Loucy (cell line): ENCODE results near the gene KCNT2.

Experiments used
- H2AFZ ChIP-seq: fragments of 200-600 bp; sonication (generic); 2 replicates; pipeline ENCODE4 v1.6.0; 2016; ENCODE audit warnings: antibody characterized with exemption, mild to moderate bottlenecking, low read length, moderate library complexity
- H3F3A ChIP-seq: fragments of 200-600 bp; 2 replicates; pipeline ENCODE4 v1.6.0; 2016; ENCODE audit warnings: antibody characterized with exemption, low read depth, mild to moderate bottlenecking
- H3K27me3 ChIP-seq: fragments of 200-600 bp; sonication (generic); 2 replicates; pipeline ENCODE4 v1.6.1; 2014; ENCODE audit warnings: low read length, mild to moderate bottlenecking; ENCODE audit not compliant: insufficient read depth, poor library complexity, severe bottlenecking
- H3K36me3 ChIP-seq: fragments of 200-600 bp; sonication (generic); 2 replicates; pipeline ENCODE4 v1.6.1; 2016; ENCODE audit warnings: low read length; ENCODE audit not compliant: insufficient read depth
- H3K4me1 ChIP-seq: fragments of 200-600 bp; sonication (generic); 2 replicates; pipeline ENCODE4 v1.5.1; 2014; ENCODE audit warnings: low read length, mild to moderate bottlenecking; ENCODE audit not compliant: insufficient read depth, poor library complexity, severe bottlenecking
- H3K4me2 ChIP-seq: fragments of 200-600 bp; sonication (generic); 2 replicates; pipeline ENCODE4 v1.6.0; 2014; ENCODE audit warnings: antibody characterized with exemption, low read length, low read depth, mild to moderate bottlenecking; ENCODE audit not compliant: poor library complexity, severe bottlenecking
- H3K4me3 ChIP-seq: fragments of 200-600 bp; sonication (generic); 2 replicates; pipeline ENCODE4 v1.5.1; 2014; ENCODE audit warnings: low read length, mild to moderate bottlenecking, mixed read lengths; ENCODE audit not compliant: poor library complexity, severe bottlenecking
- H3K79me2 ChIP-seq: fragments of 200-600 bp; sonication (generic); 2 replicates; pipeline ENCODE4 v1.6.1; 2014; ENCODE audit warnings: low read length; ENCODE audit not compliant: insufficient read depth
- H3K9ac ChIP-seq: fragments of 200-600 bp; sonication (generic); 2 replicates; pipeline ENCODE4 v1.6.0; 2014; ENCODE audit warnings: mild to moderate bottlenecking, low read depth, low read length, moderate library complexity; ENCODE audit not compliant: poor library complexity, severe bottlenecking
- H3K9me2 ChIP-seq: fragments of 200-600 bp; sonication (generic); replicated peaks from 2 replicates; pipeline ENCODE4 v1.6.1; 2016; ENCODE audit warnings: low read depth, low read length, mixed read lengths
- H3K9me3 ChIP-seq: fragments of 200-600 bp; sonication (generic); 2 replicates; pipeline ENCODE4 v1.6.1; 2014; ENCODE audit warnings: mild to moderate bottlenecking, antibody characterized with exemption, low read length, low read depth; ENCODE audit not compliant: insufficient read depth
- H4K20me1 ChIP-seq: fragments of 200-600 bp; sonication (generic); 2 replicates; pipeline ENCODE4 v1.6.0; 2014; ENCODE audit warnings: antibody characterized with exemption, low read length, mild to moderate bottlenecking; ENCODE audit not compliant: insufficient read depth, poor library complexity, severe bottlenecking
- EZH2phosphoT487 ChIP-seq: fragments of 200-600 bp; IDR thresholded peaks from 2 replicates; pipeline ENCODE4 v1.6.1; 2018; ENCODE audit warnings: antibody characterized with exemption, mild to moderate bottlenecking, moderate library complexity, borderline replicate concordance
- TF ChIP-seq, protein P1 (sequence below): fragments of 200-600 bp; sonication (generic); conservative IDR thresholded peaks from 2 replicates; pipeline ENCODE4 v1.5.1; 2014; ENCODE audit warnings: mild to moderate bottlenecking, antibody characterized with exemption, low read length

Gene KCNT2

DNA sequence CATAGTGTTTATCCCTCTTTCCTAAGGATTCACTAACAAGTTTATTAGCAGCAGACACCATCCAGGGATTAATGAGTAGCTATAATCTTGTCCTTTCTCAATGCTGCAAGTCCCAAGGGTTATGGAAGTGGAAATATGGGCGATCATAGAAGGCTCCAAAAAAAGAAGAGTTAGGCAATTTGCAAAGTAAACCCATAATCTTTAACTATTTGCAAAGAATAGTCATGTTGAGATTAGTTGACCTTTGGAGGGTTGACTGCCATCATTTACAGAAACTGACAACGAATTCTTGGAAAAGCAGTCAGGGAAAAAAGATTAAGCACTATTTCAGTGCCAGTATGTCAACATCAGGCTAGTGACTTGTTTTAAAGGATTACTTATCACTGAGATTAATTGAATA is 169.9 kb downstream of the KCNT2 start:
- H3K9me2 ChIP-seq: no peaks in the 10 kb centered on the region
- no peaks in the 10 kb centered on the region for H3K9me3 ChIP-seq
- H3K9ac ChIP-seq: no peak overlapping the region
- no peaks in the 10 kb centered on the region for H3F3A ChIP-seq
- H2AFZ ChIP-seq: no peak overlapping the region
- H3K4me3 ChIP-seq: no peak overlapping the region
- no peaks in the 10 kb centered on the region for H3K79me2 ChIP-seq
- H3K27me3 ChIP-seq: no peaks in the 10 kb centered on the region
- H4K20me1 ChIP-seq: no peaks in the 10 kb centered on the region
- H3K4me2 ChIP-seq: no peak overlapping the region
- no peaks in the 10 kb centered on the region for H3K36me3 ChIP-seq
- TF ChIP-seq, protein P1, sequence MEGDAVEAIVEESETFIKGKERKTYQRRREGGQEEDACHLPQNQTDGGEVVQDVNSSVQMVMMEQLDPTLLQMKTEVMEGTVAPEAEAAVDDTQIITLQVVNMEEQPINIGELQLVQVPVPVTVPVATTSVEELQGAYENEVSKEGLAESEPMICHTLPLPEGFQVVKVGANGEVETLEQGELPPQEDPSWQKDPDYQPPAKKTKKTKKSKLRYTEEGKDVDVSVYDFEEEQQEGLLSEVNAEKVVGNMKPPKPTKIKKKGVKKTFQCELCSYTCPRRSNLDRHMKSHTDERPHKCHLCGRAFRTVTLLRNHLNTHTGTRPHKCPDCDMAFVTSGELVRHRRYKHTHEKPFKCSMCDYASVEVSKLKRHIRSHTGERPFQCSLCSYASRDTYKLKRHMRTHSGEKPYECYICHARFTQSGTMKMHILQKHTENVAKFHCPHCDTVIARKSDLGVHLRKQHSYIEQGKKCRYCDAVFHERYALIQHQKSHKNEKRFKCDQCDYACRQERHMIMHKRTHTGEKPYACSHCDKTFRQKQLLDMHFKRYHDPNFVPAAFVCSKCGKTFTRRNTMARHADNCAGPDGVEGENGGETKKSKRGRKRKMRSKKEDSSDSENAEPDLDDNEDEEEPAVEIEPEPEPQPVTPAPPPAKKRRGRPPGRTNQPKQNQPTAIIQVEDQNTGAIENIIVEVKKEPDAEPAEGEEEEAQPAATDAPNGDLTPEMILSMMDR: no peak
- no peak for TF ChIP-seq EZH2phosphoT487
- no peaks in the 10 kb centered on the region for H3K4me1 ChIP-seq

DNA sequence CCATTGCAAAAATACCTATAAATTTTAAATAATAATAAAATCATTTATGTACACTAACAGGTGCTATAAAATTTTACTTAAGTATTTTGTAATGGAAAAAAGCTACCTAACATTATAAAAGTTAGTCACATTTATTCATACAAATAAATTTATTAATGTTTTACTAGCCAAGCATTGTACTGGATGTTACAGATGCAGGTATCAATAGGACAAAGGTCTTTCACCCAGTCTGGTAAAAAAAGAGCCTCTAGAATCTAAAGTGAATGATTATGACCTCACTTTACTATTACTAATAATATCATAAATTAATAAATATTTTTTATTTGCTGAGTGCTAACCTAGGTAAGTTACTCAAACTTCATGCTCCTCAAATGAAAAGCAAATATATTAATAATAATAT is 170.6 kb downstream of the KCNT2 start:
- TF ChIP-seq, protein P1: no peak
- no peak for TF ChIP-seq EZH2phosphoT487
- Histone ChIP-seq H3K4me1 (no peaks in the 10 kb centered on the region), H3K9ac (no peak overlapping the region), H3K4me2 (no peak overlapping the region), H3K9me2 (no peaks in the 10 kb centered on the region), H3F3A (no peaks in the 10 kb centered on the region), H3K9me3 (no peaks in the 10 kb centered on the region), H3K4me3 (no peak overlapping the region), H3K79me2 (no peaks in the 10 kb centered on the region), H2AFZ (no peak overlapping the region), H3K27me3 (no peaks in the 10 kb centered on the region), H4K20me1 (no peaks in the 10 kb centered on the region), H3K36me3 (no peaks in the 10 kb centered on the region)

DNA sequence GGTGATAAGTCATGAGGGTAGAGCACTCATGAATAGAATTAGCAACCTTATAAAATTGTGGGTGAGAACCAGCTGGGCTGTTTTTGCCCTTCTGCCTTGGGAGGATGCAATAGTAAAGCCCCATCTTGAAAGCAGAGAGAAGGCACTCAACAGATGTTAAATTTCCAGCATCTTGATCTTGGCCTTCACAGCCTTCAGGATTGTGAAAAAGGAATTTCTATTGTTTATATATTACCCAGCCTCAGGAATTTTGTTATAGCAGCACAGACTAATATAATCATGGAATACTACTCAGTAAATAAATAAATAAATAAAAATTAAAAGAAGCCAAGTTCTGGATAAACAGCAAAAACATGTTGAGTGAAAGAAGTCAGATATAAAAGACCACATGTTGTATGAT is 175.2 kb downstream of the KCNT2 start:
- Histone ChIP-seq H2AFZ (no peak overlapping the region), H3K4me2 (no peak overlapping the region), H3K9me3 (no peaks in the 10 kb centered on the region), H3K9ac (no peak overlapping the region), H3K9me2 (no peaks in the 10 kb centered on the region), H3K79me2 (no peaks in the 10 kb centered on the region), H3K4me1 (no peaks in the 10 kb centered on the region), H3K27me3 (no peaks in the 10 kb centered on the region), H3K36me3 (no peaks in the 10 kb centered on the region), H3F3A (no peaks in the 10 kb centered on the region), H3K4me3 (no peak overlapping the region), H4K20me1 (no peaks in the 10 kb centered on the region)
- TF ChIP-seq, protein P1: no peak
- TF ChIP-seq EZH2phosphoT487: no peak
